Astrocyte (in vitro differentiated cells and primary cell): ENCODE results near the gene PRRT3.

Experiments
- CTCF ChIP-seq: IDR thresholded peaks from 2 replicates; pipeline ENCODE4 v1.5.1; 2011; ENCODE audit warnings: low read depth, mild to moderate bottlenecking, inconsistent platforms, low read length, moderate library complexity; ENCODE audit not compliant: insufficient read depth
- EZH2 ChIP-seq: IDR thresholded peaks from 2 replicates; pipeline ENCODE4 v1.6.1; 2012; ENCODE audit warnings: mild to moderate bottlenecking, low read length, inconsistent platforms; ENCODE audit not compliant: insufficient read depth

GRCh38 chr3:9914011-9914410 lies 38.2 kb downstream of the PRRT3 start:
- no peak for TF ChIP-seq CTCF
- no peak for TF ChIP-seq EZH2
